ENCODE data around the gene C7orf33.
"Not testable (repeated sequence)": the region's sequence is repeated elsewhere in the genome, so short reads cannot be mapped to it uniquely, and the experiment has no call there.

The C7orf33 gene

DNA sequence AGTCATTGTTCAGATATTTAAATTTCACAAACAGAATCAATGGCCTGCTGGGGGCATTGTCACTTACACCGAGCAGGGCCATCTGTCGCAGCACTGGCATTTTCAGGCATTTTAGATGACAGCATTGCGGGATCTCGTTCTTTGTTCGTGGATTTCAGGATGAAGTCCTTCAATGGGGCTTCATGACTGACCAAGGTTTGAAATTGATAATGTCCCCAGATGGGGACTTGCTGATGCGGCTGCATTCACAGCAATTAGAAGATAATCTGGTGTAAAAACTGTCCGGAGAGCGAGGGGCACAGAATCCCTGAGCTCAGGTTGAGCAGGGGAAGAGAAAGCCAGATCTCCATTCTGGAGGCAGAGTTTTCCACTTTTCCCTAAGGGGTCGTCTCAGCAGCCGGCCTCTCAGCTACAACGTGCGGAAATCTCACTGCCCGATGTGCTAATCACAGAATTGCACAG lies 1.9 kb upstream of the C7orf33 start:
- H3K9me3 ChIP-seq = no peaks in the 10 kb centered on the region
- 0 out of 2 replicates have a peak, but pooled peaks cover 5% of the 10 kb centered on the region for H3K27me3 ChIP-seq (ENCODE audit: low read depth)
- in situ Hi-C loops (cut with MboI; ENCODE audit: low sequenced_read_pairs) = no loop called here
- H3K36me3 ChIP-seq (replicated peaks) = no peaks in the 10 kb centered on the region
- no peak overlapping the region for H3K4me3 ChIP-seq
- no peaks in the 10 kb centered on the region for H3K4me1 ChIP-seq
- no peak for DNase-seq (ENCODE audit: low spot score in 2 of 2)

DNA sequence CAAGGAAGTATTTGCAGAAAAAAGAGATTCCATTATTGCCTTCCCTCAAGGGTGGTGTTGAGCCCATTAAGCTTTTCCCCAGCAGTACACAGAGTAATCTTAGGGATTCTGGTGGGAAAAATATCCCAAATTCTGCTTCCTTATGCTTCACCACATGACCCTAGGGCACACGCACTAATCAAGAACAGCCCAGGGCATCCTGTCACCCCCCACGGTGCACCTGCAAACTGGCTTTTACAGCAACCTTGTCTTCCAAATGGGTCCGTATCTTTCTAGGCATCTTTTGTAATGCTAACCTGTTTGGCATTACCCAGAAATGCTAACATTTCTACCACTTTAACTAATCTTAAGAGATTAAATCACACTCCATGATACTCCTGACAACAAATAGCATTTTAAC lies 926 bp upstream of the C7orf33 start:
- Histone ChIP-seq H3K9me3 (no peaks in the 10 kb centered on the region), H3K36me3 (replicated peaks) (no peaks in the 10 kb centered on the region), H3K4me3 (no peak overlapping the region), H3K4me1 (no peaks in the 10 kb centered on the region), H3K27me3 (ENCODE audit: low read depth) (0 out of 2 replicates have a peak, but pooled peaks cover 5% of the 10 kb centered on the region)
- in situ Hi-C loops (cut with MboI; ENCODE audit: low sequenced_read_pairs) = no loop called here
- no peak for DNase-seq (ENCODE audit: low spot score in 2 of 2)

DNA sequence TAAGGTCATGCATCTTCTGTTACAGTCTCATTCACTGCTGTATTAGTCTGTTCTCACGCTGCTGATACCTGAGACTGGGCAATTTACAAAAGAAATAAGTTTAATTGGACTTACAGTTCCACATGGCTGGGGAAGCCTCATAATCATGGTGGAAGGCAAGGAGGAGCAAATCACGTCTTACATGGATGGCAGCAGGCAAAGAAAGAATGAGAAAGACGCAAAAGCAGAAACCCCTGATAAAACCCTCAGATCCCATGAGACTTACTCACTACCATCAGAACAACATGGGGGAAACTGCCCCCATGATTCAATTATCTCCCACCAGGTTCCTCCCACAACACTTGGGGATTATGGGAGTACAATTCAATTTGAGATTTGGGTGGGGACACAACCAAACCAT lies 5.8 kb downstream of the C7orf33 start:
- H3K4me3 ChIP-seq; H3K36me3 ChIP-seq (replicated peaks); H3K4me1 ChIP-seq; in situ Hi-C loops (cut with MboI; ENCODE audit: low sequenced_read_pairs); DNase-seq (ENCODE audit: low spot score in 2 of 2); H3K27me3 ChIP-seq (ENCODE audit: low read depth); H3K9me3 ChIP-seq: not testable (repeated sequence)

DNA sequence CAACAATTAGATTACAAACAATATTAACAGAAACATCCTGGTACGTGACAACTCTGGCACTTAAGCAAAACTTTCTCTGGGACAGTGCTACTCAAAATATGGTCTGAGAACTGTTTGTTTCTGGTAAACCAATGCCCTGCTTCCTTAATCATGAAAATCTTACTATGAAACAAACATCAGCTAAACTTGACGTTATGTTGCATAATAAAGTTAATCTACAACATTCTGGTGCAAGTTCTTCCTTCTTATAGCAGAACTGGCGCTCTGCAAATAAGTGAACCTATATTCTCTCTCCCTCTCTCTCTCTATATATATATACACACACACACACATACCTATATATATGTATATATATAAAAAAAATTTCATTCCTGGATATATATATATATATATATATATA lies 7.8 kb downstream of the C7orf33 start:
- Histone ChIP-seq H3K4me3 (no peak overlapping the region), H3K9me3 (no peaks in the 10 kb centered on the region), H3K36me3 (replicated peaks) (no peaks in the 10 kb centered on the region), H3K4me1 (no peaks in the 10 kb centered on the region), H3K27me3 (ENCODE audit: low read depth) (no peaks in the 10 kb centered on the region)
- DNase-seq (ENCODE audit: low spot score in 2 of 2) = no peak
- in situ Hi-C loops (cut with MboI; ENCODE audit: low sequenced_read_pairs) = no loop called here

DNA sequence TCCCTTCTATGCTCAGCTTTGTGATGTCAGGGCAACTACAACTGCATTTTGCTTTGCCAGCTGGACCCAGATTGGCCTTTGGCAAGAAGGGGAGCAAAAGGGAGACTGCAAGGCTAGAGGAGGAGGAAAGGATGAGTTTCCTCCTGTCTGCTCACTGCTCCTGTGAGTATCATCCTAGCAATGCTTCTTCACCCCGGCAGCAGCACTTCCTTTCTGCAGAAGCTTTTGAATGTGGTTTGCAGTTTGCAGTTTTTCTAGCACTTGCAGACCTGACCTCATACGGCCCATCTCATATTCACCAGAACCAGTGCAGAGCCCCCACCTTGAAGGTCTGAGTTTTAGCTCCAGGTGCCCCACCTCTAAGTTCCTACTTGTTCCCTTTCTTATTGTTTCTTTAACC lies 14.8 kb downstream of the C7orf33 start:
- in situ Hi-C loops (cut with MboI; ENCODE audit: low sequenced_read_pairs) = no loop called here
- H3K4me3 ChIP-seq = no peak overlapping the region
- no peaks in the 10 kb centered on the region for H3K36me3 ChIP-seq (replicated peaks)
- no peaks in the 10 kb centered on the region for H3K4me1 ChIP-seq
- DNase-seq (ENCODE audit: low spot score in 2 of 2) = no peak
- H3K27me3 ChIP-seq (ENCODE audit: low read depth) = no peaks in the 10 kb centered on the region
- no peaks in the 10 kb centered on the region for H3K9me3 ChIP-seq

DNA sequence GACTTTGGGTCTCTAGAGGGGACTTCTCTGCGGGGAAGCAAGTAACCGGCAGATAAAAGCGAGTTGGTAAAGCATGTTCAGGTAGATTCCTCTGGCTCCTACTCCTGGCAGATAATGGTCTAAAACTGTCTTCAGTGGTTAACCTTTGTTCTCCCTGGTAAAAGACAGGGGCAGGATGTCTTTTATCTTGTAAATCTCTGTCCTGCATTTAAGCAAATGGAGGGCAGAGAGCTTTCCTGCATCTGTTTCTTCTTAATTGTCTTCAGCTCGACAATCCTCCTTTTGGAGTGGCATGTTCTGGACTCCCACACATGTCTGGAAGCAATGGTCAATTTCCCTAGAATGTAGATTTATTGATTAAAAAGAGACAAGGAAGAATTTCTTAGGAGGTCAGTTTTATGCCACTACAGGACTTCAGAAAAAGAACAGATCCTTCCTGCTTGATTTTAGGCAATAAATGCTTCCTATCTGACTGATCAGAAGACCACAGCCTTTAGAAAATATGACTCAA lies 16.6 kb downstream of the C7orf33 start:
- Histone ChIP-seq H3K4me1 (no peaks in the 10 kb centered on the region), H3K27me3 (ENCODE audit: low read depth) (no peaks in the 10 kb centered on the region), H3K36me3 (replicated peaks) (no peaks in the 10 kb centered on the region), H3K4me3 (no peak overlapping the region), H3K9me3 (no peaks in the 10 kb centered on the region)
- DNase-seq (ENCODE audit: low spot score in 2 of 2) = peak in 1 of 2 experiments; percentile 8
- in situ Hi-C loops (cut with MboI; ENCODE audit: low sequenced_read_pairs) = no loop called here

DNA sequence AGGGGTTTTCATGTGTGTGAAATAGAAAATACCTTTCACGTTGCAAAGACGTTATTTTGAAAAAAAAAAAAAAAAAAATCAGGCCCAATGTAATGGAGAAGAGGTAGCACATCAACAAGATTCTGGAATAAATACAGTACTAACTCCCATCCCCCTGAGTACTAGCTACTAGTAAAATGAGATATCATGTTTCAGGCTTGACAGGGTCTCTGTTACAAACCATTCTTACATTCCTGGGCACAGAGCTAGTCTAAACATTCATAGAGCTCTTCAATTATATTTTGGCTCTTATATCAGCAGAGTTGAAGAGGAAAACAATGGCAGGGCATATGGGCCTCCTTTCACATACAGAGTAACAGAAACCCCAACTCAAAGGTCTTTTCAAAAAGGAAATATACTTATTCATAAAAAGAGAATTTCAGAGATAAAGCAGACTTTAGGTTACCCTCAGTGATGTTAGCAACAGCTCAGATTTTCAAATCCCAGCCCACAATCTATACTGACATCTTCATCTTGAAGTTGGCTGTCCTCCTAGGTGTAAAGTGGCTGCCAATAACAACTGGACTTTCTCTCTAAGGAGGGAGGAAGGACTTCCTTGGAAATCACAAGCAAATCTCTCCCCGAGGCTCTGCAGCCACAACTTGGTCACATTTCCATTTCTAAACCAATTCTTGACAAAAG lies 18.6 kb downstream of the C7orf33 start:
- no peak for DNase-seq (ENCODE audit: low spot score in 2 of 2)
- in situ Hi-C loops (cut with MboI; ENCODE audit: low sequenced_read_pairs) = no loop called here
- H3K4me1 ChIP-seq = no peaks in the 10 kb centered on the region
- H3K4me3 ChIP-seq = no peak overlapping the region
- H3K36me3 ChIP-seq (replicated peaks) = no peaks in the 10 kb centered on the region
- no peaks in the 10 kb centered on the region for H3K9me3 ChIP-seq
- H3K27me3 ChIP-seq (ENCODE audit: low read depth) = peaks cover 4% of the 10 kb centered on the region

DNA sequence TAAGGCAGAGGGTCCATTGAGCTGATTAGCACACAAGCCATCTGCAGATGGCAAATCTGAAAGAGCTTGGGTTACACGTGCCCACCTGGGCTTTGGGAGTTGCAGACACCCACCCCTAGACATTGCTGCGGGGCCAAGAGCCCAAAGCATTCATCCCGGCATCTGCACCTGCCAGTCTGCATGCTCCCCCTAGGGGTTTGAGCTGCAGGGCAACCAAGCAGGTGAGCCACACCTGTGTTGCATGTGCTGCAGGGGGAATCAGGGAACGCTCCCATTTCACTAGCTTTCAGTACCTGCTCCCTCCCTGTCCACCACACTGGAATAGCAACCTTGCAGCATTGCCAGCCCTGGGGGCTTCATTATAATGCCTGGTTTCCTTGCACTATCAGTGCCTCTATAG lies 21.1 kb downstream of the C7orf33 start:
- no peak for DNase-seq (ENCODE audit: low spot score in 2 of 2)
- Histone ChIP-seq H3K36me3 (replicated peaks) (no peaks in the 10 kb centered on the region), H3K4me1 (no peaks in the 10 kb centered on the region), H3K27me3 (ENCODE audit: low read depth) (peaks cover 12% of the 10 kb centered on the region), H3K9me3 (no peaks in the 10 kb centered on the region), H3K4me3 (no peak overlapping the region)
- in situ Hi-C loops (cut with MboI; ENCODE audit: low sequenced_read_pairs) = no loop called here

DNA sequence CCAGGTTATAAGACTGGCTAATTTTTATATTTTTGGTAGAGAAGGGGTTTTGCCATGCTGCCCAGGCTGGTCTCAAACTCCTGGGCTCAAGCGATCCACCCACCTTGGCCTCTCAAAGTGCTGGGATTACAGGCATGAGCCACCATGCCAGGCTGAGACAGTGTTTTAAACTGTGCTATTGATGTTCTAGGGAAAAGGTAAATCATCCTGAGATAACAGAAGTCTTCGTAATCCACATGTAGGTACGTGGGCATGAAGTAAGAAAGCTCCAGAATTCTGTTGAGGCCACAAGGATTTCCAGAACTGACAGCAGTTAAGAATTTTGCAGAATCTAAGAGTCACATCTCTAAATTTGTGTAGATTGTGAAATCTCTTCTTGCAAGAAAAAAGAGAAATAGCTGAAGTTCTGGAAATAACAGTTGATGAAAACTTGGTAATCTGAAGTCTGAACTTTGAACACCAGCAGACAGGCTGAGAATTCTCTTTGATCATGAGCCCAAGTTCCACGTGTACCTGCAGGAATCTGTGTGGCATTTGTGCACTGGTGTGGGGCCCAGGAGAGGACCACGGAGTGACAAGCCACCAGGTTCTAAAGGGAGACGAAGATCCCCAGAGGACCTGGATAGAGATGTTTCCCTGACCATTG lies 24.6 kb downstream of the C7orf33 start:
- Histone ChIP-seq H3K9me3 (no peaks in the 10 kb centered on the region; the same call in none of the 2 replicates), H3K27me3 (ENCODE audit: low read depth) (peaks cover 12% of the 10 kb centered on the region), H3K4me1 (no peaks in the 10 kb centered on the region), H3K4me3 (no peak overlapping the region), H3K36me3 (replicated peaks) (no peaks in the 10 kb centered on the region)
- DNase-seq (ENCODE audit: low spot score in 2 of 2) = no peak
- in situ Hi-C loops (cut with MboI; ENCODE audit: low sequenced_read_pairs) = no loop called here

DNA sequence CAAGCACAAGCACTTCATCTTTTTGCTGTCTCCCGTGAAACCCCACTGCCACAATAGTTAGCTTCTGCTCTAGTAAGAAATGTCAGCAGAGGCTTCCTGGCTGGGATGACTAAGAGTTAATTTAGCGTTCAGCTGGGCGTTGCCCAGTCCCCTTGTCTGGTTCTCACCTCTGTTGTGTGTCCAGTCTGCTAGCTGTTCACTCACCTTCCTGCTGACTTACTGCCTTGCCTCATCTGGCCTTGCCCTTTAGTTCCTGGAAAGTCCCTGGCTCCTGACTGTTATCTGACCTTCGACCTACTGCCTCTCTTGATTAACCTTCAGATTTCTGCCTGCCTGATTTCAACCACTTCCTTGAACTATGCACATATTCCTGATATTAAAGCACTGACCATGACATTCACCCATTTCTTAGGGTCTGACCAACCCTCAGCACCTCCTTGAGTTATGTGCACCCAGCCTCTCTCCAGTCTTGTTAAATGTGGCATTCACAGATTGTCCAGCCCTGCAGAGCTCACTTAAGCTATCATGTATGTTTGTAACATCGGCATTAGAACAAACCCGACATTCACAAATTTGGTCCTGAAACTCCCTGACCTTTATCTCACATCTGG lies 30.3 kb downstream of the C7orf33 start:
- no peak overlapping the region for H3K4me3 ChIP-seq
- no peaks in the 10 kb centered on the region for H3K4me1 ChIP-seq
- no peak for DNase-seq (ENCODE audit: low spot score in 2 of 2)
- in situ Hi-C loops (cut with MboI; ENCODE audit: low sequenced_read_pairs) = no loop called here
- no peaks in the 10 kb centered on the region; the same call in none of the 2 replicates for H3K9me3 ChIP-seq
- H3K36me3 ChIP-seq (replicated peaks) = no peaks in the 10 kb centered on the region
- no peaks in the 10 kb centered on the region for H3K27me3 ChIP-seq (ENCODE audit: low read depth)

DNA sequence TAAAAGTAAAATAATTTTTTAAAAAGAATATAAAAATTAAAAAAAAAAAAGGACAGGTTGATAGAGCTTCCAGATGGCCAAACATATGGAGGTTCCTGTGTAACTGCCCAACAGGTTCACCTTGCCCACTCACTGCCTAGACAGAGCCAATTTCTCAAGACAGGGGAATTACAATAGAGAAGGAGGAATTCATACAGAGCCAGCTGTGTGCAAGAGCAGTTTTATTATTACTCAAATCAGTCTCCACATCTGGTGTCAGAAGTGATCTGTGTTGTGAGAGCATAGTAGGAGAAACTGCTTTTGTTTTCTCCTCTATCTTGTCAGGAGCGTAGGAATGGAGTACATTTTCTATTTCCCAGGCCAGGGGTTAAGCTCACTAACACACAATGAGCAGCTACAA lies 31.0 kb downstream of the C7orf33 start:
- no peak for DNase-seq (ENCODE audit: low spot score in 2 of 2)
- no peaks in the 10 kb centered on the region for H3K4me1 ChIP-seq
- H3K27me3 ChIP-seq (ENCODE audit: low read depth) = no peaks in the 10 kb centered on the region
- H3K36me3 ChIP-seq (replicated peaks) = no peaks in the 10 kb centered on the region
- H3K9me3 ChIP-seq = no peaks in the 10 kb centered on the region; the same call in none of the 2 replicates
- in situ Hi-C loops (cut with MboI; ENCODE audit: low sequenced_read_pairs) = no loop called here
- H3K4me3 ChIP-seq = no peak overlapping the region

DNA sequence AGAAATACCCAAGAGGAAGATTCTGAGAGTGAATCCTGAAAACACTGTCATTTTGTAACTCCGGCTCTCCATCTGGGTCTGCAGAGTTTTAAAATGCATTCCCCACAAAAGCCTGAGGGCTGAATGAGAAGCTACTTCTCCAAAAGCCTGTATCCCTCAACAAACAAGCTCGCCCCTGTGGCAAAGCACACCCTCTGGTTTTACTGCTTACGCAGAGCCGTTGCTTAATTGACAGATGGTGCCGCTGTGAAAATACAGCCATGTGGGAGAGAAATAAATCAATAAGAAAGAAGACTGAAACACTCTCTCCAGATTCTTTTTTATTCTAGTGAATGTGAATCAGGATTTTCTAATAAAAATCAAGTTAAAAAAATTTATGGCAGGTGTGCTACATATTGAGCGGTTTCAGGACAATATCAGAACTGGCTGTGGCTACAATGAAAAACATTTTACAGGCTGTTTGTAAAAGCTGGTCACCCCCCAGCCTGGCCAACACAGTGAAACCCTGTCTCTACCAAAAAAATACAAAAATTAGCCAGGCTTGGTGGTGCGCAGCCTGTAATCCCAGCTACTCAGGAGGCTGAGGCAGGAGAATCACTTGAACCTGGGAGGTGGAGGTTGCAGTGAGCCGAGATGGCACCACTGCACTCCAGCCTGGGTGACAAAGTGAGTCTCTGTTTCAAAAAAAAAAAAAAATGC lies 32.5 kb downstream of the C7orf33 start:
- no peaks in the 10 kb centered on the region; the same call in 1 of the 2 replicates for H3K9me3 ChIP-seq
- no peaks in the 10 kb centered on the region for H3K4me1 ChIP-seq
- H3K4me3 ChIP-seq = no peak overlapping the region
- DNase-seq (ENCODE audit: low spot score in 2 of 2) = peak in 1 of 2 experiments; percentile 18
- no peaks in the 10 kb centered on the region for H3K27me3 ChIP-seq (ENCODE audit: low read depth)
- H3K36me3 ChIP-seq (replicated peaks) = no peaks in the 10 kb centered on the region
- in situ Hi-C loops (cut with MboI; ENCODE audit: low sequenced_read_pairs) = no loop called here

DNA sequence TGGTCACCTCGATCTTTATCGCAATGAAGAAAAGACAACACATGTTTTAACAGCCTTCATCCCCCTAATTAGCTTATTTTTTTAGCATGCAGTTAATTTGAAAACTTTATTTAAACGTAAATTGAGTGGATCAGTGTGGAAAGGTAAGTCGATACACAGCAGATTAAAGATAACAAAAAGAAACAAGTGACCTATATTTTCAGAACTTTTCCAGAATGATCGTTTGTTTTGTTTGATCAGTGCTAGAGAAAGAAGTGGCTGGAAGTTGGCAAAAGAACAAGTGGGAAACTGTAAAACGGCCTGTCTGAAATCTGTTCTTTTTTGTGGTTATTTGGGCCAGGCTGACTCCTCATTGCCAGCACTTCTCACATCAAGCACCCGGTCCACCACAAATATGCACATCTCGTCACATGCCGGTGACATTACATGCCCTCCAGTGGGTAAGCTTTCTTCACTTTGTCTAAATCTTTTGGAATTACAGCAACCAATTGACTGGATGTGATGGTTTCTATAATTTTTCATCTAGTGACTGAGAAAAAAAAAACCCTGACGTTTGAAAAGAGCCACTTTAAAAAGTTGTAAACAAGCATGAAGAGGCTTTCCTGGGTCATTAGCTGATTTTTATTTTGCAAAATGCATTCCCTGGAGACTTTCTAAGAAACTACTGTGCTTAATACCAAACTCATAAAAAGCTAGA lies 33.2 kb downstream of the C7orf33 start:
- in situ Hi-C loops (cut with MboI; ENCODE audit: low sequenced_read_pairs) = no loop called here
- no peak for DNase-seq (ENCODE audit: low spot score in 2 of 2)

More for the DNA sequence above, 33.2 kb downstream of the C7orf33 start:
- Histone ChIP-seq H3K36me3 (replicated peaks) (no peaks in the 10 kb centered on the region), H3K27me3 (ENCODE audit: low read depth) (no peaks in the 10 kb centered on the region), H3K4me1 (no peaks in the 10 kb centered on the region), H3K9me3 (no peaks in the 10 kb centered on the region), H3K4me3 (no peak overlapping the region)
